Mesendoderm (in vitro differentiated cells): ENCODE results near the gene SNRPD3.
"Not testable (repeated sequence)": the region's sequence is repeated elsewhere in the genome, so short reads cannot be mapped to it uniquely, and the experiment has no call there.

Experiments used
- DNase-seq: peaks from one replicate; pipeline ENCODE4 v3.0.0; 2013
- H2AK5ac ChIP-seq: 2 replicates; pipeline ENCODE4 v1.6.1; 2013; ENCODE audit warnings: low read length, inconsistent platforms
- H2BK120ac ChIP-seq: 2 replicates; pipeline ENCODE4 v1.6.1; 2013; ENCODE audit warnings: low read depth, mild to moderate bottlenecking, low read length, moderate library complexity, mixed read lengths
- H2BK15ac ChIP-seq: replicated peaks from 2 replicates; pipeline ENCODE4 v1.6.1; 2013; ENCODE audit warnings: low read depth, mild to moderate bottlenecking, moderate library complexity
- H2BK5ac ChIP-seq: 2 replicates; pipeline ENCODE4 v1.6.1; 2013; ENCODE audit warnings: low read length, inconsistent platforms
- H3K18ac ChIP-seq: 2 replicates; pipeline ENCODE4 v1.6.1; 2013; ENCODE audit warnings: mild to moderate bottlenecking, low read length, mixed read lengths
- H3K23ac ChIP-seq: one replicate; pipeline ENCODE4 v1.6.1; 2013; ENCODE audit warnings: low read length
- H3K27ac ChIP-seq: 2 replicates; pipeline ENCODE4 v1.5.1; 2013; ENCODE audit warnings: low read depth, mild to moderate bottlenecking, inconsistent platforms, low read length, moderate library complexity
- H3K27me3 ChIP-seq: 2 replicates; pipeline ENCODE4 v1.6.1; 2013; ENCODE audit warnings: low read length, control low read depth, mild to moderate bottlenecking, inconsistent platforms; ENCODE audit not compliant: insufficient read depth, poor library complexity
- H3K36me3 ChIP-seq: 2 replicates; pipeline ENCODE4 v1.6.1; 2013; ENCODE audit warnings: low read length, inconsistent platforms; ENCODE audit not compliant: control insufficient read depth, insufficient read depth
- H3K4ac ChIP-seq: one replicate; pipeline ENCODE4 v1.6.1; 2013; ENCODE audit warnings: low read depth, mild to moderate bottlenecking, low read length, moderate library complexity
- H3K4me1 ChIP-seq: 2 replicates; pipeline ENCODE4 v1.6.1; 2013; ENCODE audit warnings: low read depth, low read length, inconsistent platforms; ENCODE audit not compliant: control insufficient read depth
- H3K4me2 ChIP-seq: 2 replicates; pipeline ENCODE4 v1.6.1; 2013; ENCODE audit warnings: low read length
- H3K4me3 ChIP-seq: 2 replicates; pipeline ENCODE4 v1.5.1; 2013; ENCODE audit warnings: mild to moderate bottlenecking, low read length
- H3K56ac ChIP-seq: one replicate; pipeline ENCODE4 v1.6.1; 2013; ENCODE audit warnings: low read length
- H3K79me1 ChIP-seq: 2 replicates; pipeline ENCODE4 v1.6.1; 2013; ENCODE audit warnings: low read length, inconsistent platforms
- H3K79me2 ChIP-seq: 2 replicates; pipeline ENCODE4 v1.6.1; 2013; ENCODE audit warnings: mild to moderate bottlenecking, low read length; ENCODE audit not compliant: control insufficient read depth, insufficient read depth
- H3K9ac ChIP-seq: 2 replicates; pipeline ENCODE4 v1.6.1; 2013; ENCODE audit warnings: low read length, inconsistent platforms
- H4K5ac ChIP-seq: one replicate; pipeline ENCODE4 v1.6.1; 2013; ENCODE audit warnings: low read length
- H4K8ac ChIP-seq: one replicate; pipeline ENCODE4 v1.6.1; 2013; ENCODE audit warnings: low read depth, mild to moderate bottlenecking, control low read depth, low read length, moderate library complexity
- WGBS: extraction: QIAGEN DNeasy Blood & Tissue Kit; methylation state at CpG from one replicate; pipeline ENCODE4 v1.1.7; 2013; ENCODE audit warnings: low lambda C conversion rate, missing lambda C conversion rate; ENCODE audit not compliant: insufficient coverage; ENCODE audit errors: extremely low coverage; 5-methylcytosine and 5-hydroxymethylcytosine counted together

SNRPD3 gene

GRCh38 chr22:24594569-24595120, 38.8 kb downstream of the SNRPD3 start:
- H3K4ac ChIP-seq: no peak overlapping the region
- WGBS: no CpG with 5 or more reads among the region's 7 CpGs
- peak overlapping the region; percentile 26 for H3K56ac ChIP-seq
- no peak overlapping the region for H3K23ac ChIP-seq
- no peak overlapping the region for H4K8ac ChIP-seq
- no peak overlapping the region for H3K4me2 ChIP-seq
- no peak for DNase-seq
- peaks cover 3% of the 10 kb centered on the region for H3K4me1 ChIP-seq
- no peak overlapping the region for H3K4me3 ChIP-seq
- H2BK120ac ChIP-seq: no peak overlapping the region
- H3K18ac ChIP-seq: no peak overlapping the region
- H2BK15ac ChIP-seq: no peak overlapping the region
- H4K5ac ChIP-seq: no peak overlapping the region
- H3K79me1 ChIP-seq: peaks cover 2% of the 10 kb centered on the region
- no peaks in the 10 kb centered on the region for H3K79me2 ChIP-seq
- no peak overlapping the region for H2BK5ac ChIP-seq
- no peaks in the 10 kb centered on the region for H3K27me3 ChIP-seq
- no peak overlapping the region for H2AK5ac ChIP-seq
- H3K36me3 ChIP-seq: no peaks in the 10 kb centered on the region
- peak overlapping the region; percentile 11 for H3K9ac ChIP-seq
- H3K27ac ChIP-seq: no peak overlapping the region

DNA sequence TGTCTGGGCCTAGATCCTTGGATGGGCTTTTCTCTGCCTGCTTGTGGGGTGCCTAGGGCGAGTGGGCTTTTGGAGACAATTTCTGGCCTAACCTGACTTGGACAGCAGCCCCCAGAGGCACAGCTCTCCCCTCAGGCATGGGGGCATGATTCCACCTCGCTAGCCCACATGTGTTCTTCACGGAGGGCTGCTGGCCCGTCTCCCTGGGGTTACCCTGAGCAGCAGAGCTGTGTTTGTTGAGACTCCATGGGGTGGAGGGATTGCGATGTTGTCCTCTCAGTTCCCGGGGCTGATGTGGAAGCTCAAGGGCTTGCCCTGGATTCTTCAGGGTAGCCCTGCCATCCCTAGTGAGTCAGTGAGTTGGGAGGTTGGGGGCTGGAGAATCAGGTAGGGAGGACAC, 39.4 kb downstream of the SNRPD3 start:
- Histone ChIP-seq H3K4me1 (peaks cover 3% of the 10 kb centered on the region), H2BK5ac (no peak overlapping the region), H3K56ac (no peak overlapping the region), H2BK15ac (no peak overlapping the region), H3K4ac (no peak overlapping the region), H3K27me3 (no peaks in the 10 kb centered on the region), H3K23ac (peak overlapping the region; percentile 6), H4K8ac (no peak overlapping the region), H3K27ac (no peak overlapping the region), H3K79me1 (peaks cover 2% of the 10 kb centered on the region), H3K79me2 (no peaks in the 10 kb centered on the region), H3K36me3 (no peaks in the 10 kb centered on the region), H3K4me3 (no peak overlapping the region), H4K5ac (no peak overlapping the region), H3K4me2 (no peak overlapping the region), H3K9ac (no peak overlapping the region), H2BK120ac (no peak overlapping the region), H3K18ac (no peak overlapping the region), H2AK5ac (no peak overlapping the region)
- DNase-seq: no peak
- no CpG with 5 or more reads among the region's 6 CpGs for WGBS

GRCh38 chr22:24595863-24596262, 40.1 kb downstream of the SNRPD3 start:
- Histone ChIP-seq H3K9ac (no peak overlapping the region), H3K79me2 (no peaks in the 10 kb centered on the region), H2AK5ac (no peak overlapping the region), H3K4me2 (no peak overlapping the region), H3K56ac (no peak overlapping the region), H3K4ac (no peak overlapping the region), H4K8ac (no peak overlapping the region), H2BK5ac (no peak overlapping the region), H3K36me3 (no peaks in the 10 kb centered on the region), H3K27ac (no peak overlapping the region), H3K18ac (no peak overlapping the region), H2BK120ac (no peak overlapping the region), H3K23ac (no peak overlapping the region), H3K79me1 (peaks cover 2% of the 10 kb centered on the region), H4K5ac (no peak overlapping the region), H3K27me3 (no peaks in the 10 kb centered on the region), H3K4me3 (no peak overlapping the region), H2BK15ac (no peak overlapping the region), H3K4me1 (peaks cover 3% of the 10 kb centered on the region)
- no peak for DNase-seq
- WGBS: no CpG with 5 or more reads among the region's 4 CpGs

GRCh38 chr22:24597076-24597475, 41.3 kb downstream of the SNRPD3 start:
- no CpG with 5 or more reads among the region's 9 CpGs for WGBS
- H3K18ac ChIP-seq, H2BK120ac ChIP-seq, H3K9ac ChIP-seq, H3K56ac ChIP-seq, H3K79me2 ChIP-seq, H3K27me3 ChIP-seq, H2BK5ac ChIP-seq, H4K5ac ChIP-seq, H3K4me3 ChIP-seq, H4K8ac ChIP-seq, H2AK5ac ChIP-seq, H3K36me3 ChIP-seq, H3K4ac ChIP-seq, H3K79me1 ChIP-seq, H3K4me1 ChIP-seq, H3K23ac ChIP-seq, H2BK15ac ChIP-seq, H3K27ac ChIP-seq, H3K4me2 ChIP-seq: not testable (repeated sequence)
- peak; percentile 35 for DNase-seq

- Histone ChIP-seq H3K4ac (no peak overlapping the region), H3K4me3 (no peak overlapping the region), H2BK15ac (no peak overlapping the region), H3K79me1 (no peaks in the 10 kb centered on the region), H3K79me2 (no peaks in the 10 kb centered on the region), H3K4me2 (no peak overlapping the region), H3K27ac (no peak overlapping the region), H4K5ac (no peak overlapping the region), H3K56ac (no peak overlapping the region), H3K23ac (no peak overlapping the region), H3K27me3 (no peaks in the 10 kb centered on the region), H2BK5ac (no peak overlapping the region), H3K36me3 (no peaks in the 10 kb centered on the region), H2BK120ac (no peak overlapping the region), H3K18ac (no peak overlapping the region), H3K9ac (no peak overlapping the region), H3K4me1 (no peaks in the 10 kb centered on the region), H2AK5ac (no peak overlapping the region), H4K8ac (no peak overlapping the region)
- WGBS: no CpG with 5 or more reads among the region's 8 CpGs
- no peak for DNase-seq
Observed at GRCh38 chr22:24599514-24599913, 43.7 kb downstream of the SNRPD3 start.

GRCh38 chr22:24599958-24600715, 44.3 kb downstream of the SNRPD3 start:
- H3K4ac ChIP-seq, H3K56ac ChIP-seq, H2BK120ac ChIP-seq, DNase-seq, H3K4me3 ChIP-seq, H3K4me1 ChIP-seq, H3K27ac ChIP-seq, H3K27me3 ChIP-seq, H2BK15ac ChIP-seq, H3K9ac ChIP-seq, H4K5ac ChIP-seq, H2BK5ac ChIP-seq, H3K36me3 ChIP-seq, H2AK5ac ChIP-seq, H3K4me2 ChIP-seq, H4K8ac ChIP-seq, H3K79me2 ChIP-seq, H3K79me1 ChIP-seq, H3K18ac ChIP-seq, H3K23ac ChIP-seq: not testable (repeated sequence)
- no CpG with 5 or more reads among the region's 3 CpGs for WGBS
